Fibroblast of mammary gland (primary cell): ENCODE results near the gene SNX17.

Experiments
- DNase-seq: peaks from one replicate; pipeline ENCODE4 v3.0.0-alpha.2; 2010; ENCODE audit warnings: low read depth
- H3K4me3 ChIP-seq: 2 replicates; pipeline ENCODE4 v1.5.1; 2011; ENCODE audit warnings: low read depth, mild to moderate bottlenecking, low read length, moderate library complexity; ENCODE audit not compliant: control insufficient read depth
- CTCF ChIP-seq: conservative IDR thresholded peaks from 2 replicates; pipeline ENCODE4 v1.5.1; 2011; ENCODE audit warnings: low read depth, low read length, inconsistent platforms; ENCODE audit not compliant: control insufficient read depth, insufficient read depth

The SNX17 gene

GRCh38 chr2:27408601-27409320 lies 38.3 kb downstream of the SNX17 start:
- DNase-seq = no peak
- TF ChIP-seq CTCF = no peak
- peak overlapping the region; percentile 85 for H3K4me3 ChIP-seq

- H3K4me3 ChIP-seq = peak within 1 kb of the TSS; percentile 85
- no peak for TF ChIP-seq CTCF
- DNase-seq = peak; percentile 88
These were observed 39.1 kb downstream of the SNX17 start, which contains the start of gene PPM1G for GRCh38 chr2:27409321-27410073. TSS of gene PPM1G (minus strand) at chr2:27409591. CDS start at chr2:27409422, 169 bp downstream.

- no peak for DNase-seq
- no peak for TF ChIP-seq CTCF
- H3K4me3 ChIP-seq = no peak overlapping the region
These were observed 42.2 kb downstream of the SNX17 start for GRCh38 chr2:27412419-27413152.

- TF ChIP-seq CTCF = no peak
These were observed 45.7 kb downstream of the SNX17 start for GRCh38 chr2:27416151-27416550.

GRCh38 chr2:27420996-27421395 lies 50.6 kb downstream of the SNX17 start:
- no peak overlapping the region for H3K4me3 ChIP-seq
- no peak for DNase-seq
- TF ChIP-seq CTCF = no peak

More at GRCh38 chr2:27416151-27416550, 45.7 kb downstream of the SNX17 start:
- H3K4me3 ChIP-seq = no peak overlapping the region
- DNase-seq = no peak

- no peak for TF ChIP-seq CTCF
- H3K4me3 ChIP-seq = no peak overlapping the region
- DNase-seq = no peak
These were observed 51.3 kb downstream of the SNX17 start for GRCh38 chr2:27421660-27422250.
